NCI-H524 treated with DMSO at 0.1 percent for 48 hours (cell line): ENCODE results near the gene HOTAIR.

Experiments
- DNase-seq: peaks from one replicate; lab custom pipeline; 2025; lab: John Stamatoyannopoulos, UW

Gene HOTAIR

GRCh38 chr12:53960187-53961024 is 14.3 kb downstream of the HOTAIR start:
- no peak for DNase-seq

GRCh38 chr12:53959314-53959713 is 15.4 kb downstream of the HOTAIR start:
- DNase-seq: no peak

GRCh38 chr12:53958128-53958527 is 16.6 kb downstream of the HOTAIR start:
- no peak for DNase-seq

DNA sequence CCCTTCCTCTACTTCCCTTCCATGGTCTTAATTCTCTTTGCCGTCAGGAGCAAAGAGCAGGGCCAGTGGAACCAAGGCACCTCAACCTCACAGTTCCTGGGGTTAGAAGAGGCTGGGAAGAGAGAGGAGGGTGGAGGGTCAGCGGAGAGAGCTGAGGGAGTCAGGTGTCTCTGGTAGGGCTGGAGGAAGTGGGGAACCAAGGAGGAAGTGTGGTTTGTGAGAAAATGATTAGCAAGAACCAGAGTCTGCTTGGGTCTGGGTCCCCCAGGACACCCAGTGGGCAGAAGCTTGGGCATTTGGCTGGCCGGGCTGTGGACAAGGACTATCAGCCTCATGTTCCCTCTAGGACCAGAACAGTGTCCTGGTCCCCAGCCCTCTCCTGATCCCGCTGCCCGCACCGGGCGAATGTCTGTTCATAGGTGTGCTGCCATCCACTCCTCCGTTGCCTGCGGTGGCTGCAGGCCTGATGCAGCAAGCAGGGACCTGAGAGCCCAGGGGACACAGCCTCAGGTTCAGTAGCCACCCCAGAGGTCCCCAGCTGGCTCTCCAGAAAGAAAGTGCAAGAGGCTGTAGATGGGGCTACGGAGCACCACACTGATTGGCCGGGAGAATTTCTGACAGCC is 17.7 kb downstream of the HOTAIR start:
- no peak for DNase-seq

DNA sequence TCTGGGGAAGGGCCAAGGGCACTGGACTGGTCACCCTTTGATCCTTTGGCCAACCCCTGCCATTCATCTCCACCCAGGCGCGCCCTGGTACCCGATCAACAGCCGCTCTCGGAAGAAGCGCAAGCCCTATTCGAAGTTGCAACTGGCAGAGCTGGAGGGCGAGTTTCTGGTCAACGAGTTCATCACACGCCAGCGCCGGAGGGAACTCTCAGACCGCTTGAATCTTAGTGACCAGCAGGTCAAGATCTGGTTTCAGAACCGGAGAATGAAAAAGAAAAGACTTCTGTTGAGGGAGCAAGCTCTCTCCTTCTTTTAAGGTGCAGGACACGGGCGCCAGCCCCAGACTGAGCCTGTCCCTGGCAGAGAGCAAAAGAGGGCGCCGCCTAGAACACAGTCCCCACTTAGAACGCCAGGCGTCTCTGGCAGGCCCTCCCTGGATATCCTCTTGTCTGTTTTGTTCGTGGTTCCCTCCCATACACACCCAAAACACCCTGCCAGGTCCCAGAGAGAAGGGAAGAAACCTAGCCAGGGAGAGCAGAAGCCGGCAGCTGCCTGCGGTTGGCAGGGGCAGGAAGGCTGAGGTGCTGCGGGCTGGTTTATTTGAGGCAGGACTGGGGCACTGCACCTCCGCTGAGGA is 18.4 kb downstream of the HOTAIR start:
- no peak for DNase-seq

- no peak for DNase-seq
Observed at GRCh38 chr12:53955776-53956250, 18.9 kb downstream of the HOTAIR start.

GRCh38 chr12:53955036-53955775 is 19.5 kb downstream of the HOTAIR start:
- DNase-seq: no peak

GRCh38 chr12:53954694-53955035 is 20.1 kb downstream of the HOTAIR start, which contains the start of gene HOXC12:
Gene HOXC12, plus strand, starts transcription at chr12:53954903. Its CDS starts 27 bp downstream, at chr12:53954930.
- no peak for DNase-seq

- no peak for DNase-seq
Observed at GRCh38 chr12:53953831-53954693, 20.7 kb downstream of the HOTAIR start.

DNA sequence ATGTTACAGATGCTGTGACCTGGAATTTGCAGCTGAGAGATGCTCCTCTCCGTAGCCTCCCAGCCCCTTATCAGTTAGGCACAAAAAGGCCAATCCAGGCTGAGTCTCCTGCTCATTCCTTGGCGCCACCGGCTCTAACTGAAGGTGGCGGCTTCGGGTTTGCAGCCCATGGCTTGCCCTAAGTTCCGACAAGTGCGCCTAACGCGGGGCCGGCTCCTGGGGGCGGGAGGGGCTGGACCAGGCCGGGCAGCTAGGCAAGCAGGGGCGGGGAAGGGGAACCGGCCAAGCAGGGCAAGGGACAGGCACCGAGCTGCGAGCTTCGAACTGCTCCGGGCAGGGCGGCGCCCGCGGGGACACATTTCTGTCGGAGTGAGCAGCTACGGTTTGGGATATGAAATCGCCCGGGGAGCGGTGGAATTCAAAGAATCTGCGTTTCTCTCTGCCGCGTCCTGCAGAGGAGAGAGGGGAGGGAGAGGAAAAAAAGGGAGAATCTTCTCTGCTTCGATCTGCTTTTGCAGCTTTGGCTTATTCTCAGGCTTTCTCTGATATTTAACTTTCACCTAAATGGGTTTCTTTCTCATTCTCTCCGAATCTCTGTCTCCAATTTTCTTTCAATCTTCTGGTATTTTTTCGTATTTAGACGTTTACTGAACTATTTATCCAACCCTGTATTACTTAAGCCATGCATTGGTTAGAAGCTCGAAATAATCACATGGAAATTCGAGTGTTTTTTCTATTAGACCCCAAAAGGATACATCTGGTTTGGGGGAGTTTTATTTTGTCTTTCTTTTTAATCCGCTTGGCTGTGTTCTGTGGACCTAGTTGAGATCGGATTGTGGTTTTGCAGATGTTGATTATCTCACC is 21.7 kb downstream of the HOTAIR start:
- no peak for DNase-seq

GRCh38 chr12:53952335-53952694 is 22.4 kb downstream of the HOTAIR start:
- DNase-seq: no peak

- no peak for DNase-seq
Observed at GRCh38 chr12:53951577-53952334, 23.0 kb downstream of the HOTAIR start.

DNA sequence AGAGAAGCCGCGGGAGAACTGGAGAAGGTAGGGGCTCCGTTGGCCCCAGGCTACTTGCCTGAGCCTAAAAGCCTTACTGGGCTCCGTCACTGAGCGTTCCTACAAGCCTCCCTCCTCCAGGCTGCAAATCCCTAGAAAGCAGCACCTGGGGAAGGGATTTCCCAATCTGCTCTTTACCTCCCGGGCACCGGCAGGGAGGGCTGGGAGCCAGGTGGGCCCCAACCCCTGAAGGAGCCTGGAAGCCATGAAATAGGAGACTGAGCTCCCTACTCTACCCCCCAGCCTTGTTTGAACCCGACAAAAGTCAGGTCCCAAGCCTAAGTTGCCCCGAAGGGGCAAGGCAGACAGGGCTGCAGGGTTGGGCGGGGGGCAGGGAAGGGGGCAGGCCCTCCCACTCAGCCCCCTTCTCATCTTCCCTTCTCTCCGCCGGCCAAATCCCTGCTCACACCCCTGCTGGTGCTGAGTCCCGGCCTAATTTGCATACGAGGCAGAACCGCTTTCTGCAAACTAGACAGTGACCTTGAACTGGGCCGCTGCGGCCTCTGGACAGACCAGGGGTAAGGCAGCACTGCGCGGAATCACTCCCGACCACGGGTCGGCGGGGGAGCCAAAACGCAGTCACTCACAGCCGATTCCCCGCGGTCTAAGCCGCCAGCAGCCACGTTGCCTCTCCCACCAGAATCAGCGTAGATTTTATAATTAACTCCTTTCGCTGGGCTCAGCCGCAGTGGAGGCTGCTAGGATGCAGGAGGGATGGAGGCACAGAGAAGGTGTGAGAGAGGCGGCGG is 23.8 kb downstream of the HOTAIR start:
- DNase-seq: no peak

DNA sequence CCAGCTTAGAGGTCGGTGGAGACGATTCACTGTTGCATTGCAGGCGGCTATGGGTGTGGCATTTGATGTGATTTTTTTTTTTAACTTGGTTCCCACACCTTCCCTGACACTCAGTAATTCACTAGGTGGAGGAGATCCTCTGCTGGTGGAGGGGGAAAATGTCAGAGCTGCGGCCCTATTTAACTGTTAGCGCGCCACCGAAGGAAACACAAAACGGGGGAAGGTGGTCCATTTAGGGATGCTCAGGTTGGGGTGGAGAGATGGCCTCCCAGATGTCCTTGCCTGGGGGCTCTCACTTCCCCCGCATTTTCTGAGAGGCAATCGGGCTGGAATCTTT is 24.3 kb downstream of the HOTAIR start:
- no peak for DNase-seq

DNA sequence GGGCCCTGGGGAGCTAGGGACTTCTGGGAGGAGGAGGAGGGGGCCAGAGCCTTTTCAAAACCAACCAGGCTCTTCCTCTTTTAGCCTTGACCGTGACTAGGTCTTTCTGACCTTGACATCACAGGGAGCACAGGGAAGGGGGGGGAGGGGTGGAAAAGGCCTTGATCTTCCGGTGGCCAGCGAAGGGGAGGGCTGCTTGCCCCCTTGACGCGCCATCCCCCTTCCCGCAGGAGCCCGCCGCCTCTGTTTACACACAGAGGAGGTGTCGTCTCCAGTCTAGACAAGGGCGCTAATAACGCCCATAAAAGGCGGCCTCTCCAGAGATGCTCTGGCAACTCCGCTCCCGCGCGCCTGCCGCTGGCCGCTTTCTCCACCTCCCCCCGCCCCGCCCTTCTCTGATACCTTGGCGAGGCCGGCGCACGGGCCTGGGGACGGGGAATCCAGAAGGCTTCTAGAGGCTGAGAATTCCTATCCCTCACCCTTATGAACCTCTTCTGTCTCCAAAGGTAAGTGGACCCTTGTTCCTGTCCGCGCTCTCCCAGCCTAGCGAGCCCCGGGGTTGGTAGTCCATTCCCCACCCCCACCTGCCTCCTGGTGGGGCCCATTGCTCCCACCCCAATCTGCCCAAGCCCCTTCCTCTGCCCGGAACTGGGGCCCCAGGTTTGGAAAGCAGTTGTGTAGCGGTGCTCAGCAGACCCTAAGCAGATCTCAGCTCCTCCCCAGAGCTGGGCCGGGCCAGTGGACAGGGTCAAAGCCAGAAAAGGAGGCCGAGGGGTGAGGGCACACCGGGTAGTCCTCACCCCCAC is 24.9 kb downstream of the HOTAIR start:
- DNase-seq: no peak

GRCh38 chr12:53948650-53949593 is 25.8 kb downstream of the HOTAIR start:
- DNase-seq: no peak

DNA sequence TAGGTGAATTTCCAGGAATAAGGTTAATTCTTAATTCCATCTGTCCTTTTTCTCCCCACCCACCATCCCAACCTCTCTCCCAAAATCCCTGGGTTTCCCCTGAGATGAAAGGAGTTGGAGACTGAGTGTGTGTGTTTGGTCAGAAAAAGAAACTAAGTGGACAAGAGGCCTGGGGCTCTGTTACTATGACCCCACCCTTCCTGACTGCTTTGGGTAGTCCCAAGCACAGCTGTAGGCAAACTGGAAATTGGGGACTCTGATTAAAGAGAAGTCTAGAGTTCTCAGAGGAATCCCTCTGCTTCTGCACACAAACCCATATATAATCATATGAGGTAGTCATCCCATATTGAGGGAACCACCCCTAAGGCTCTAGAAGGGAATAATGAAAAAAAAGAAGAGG is 27.0 kb downstream of the HOTAIR start:
- no peak for DNase-seq
